H9 (cell line): ENCODE results near the gene GIPC3. TPM values are rescaled to one million over a fixed set of nuclear protein-coding genes. Genes with fewer than 3 reads are reported as not detected.

Experiments used
- DNase-seq: peaks from one replicate; pipeline ENCODE4 v3.0.0-alpha.2; 2017
- H2AFZ ChIP-seq: one replicate; pipeline ENCODE4 v1.6.1; 2013; ENCODE audit warnings: mild to moderate bottlenecking, low read length, control low read depth, moderate library complexity
- H2AK5ac ChIP-seq: 2 replicates; pipeline ENCODE4 v1.6.1; 2013; ENCODE audit warnings: low read length, control low read depth, mixed read lengths; ENCODE audit not compliant: insufficient read length
- H2BK120ac ChIP-seq: one replicate; pipeline ENCODE4 v1.6.1; 2013; ENCODE audit warnings: low read depth, mild to moderate bottlenecking, low read length, control low read depth, inconsistent platforms; ENCODE audit not compliant: poor library complexity, severe bottlenecking
- H2BK12ac ChIP-seq: 2 replicates; pipeline ENCODE4 v1.6.1; 2013; ENCODE audit warnings: low read length, control low read depth, mixed read lengths, low read depth; ENCODE audit not compliant: insufficient read length
- H2BK15ac ChIP-seq: 2 replicates; pipeline ENCODE4 v1.6.1; 2013; ENCODE audit warnings: low read depth, low read length, control low read depth
- H2BK20ac ChIP-seq: one replicate; pipeline ENCODE4 v1.6.1; 2013; ENCODE audit warnings: low read depth, mild to moderate bottlenecking, low read length, control low read depth, inconsistent platforms; ENCODE audit not compliant: poor library complexity, severe bottlenecking
- H2BK5ac ChIP-seq: 2 replicates; pipeline ENCODE4 v1.6.1; 2013; ENCODE audit warnings: low read length, control low read depth, mixed read lengths; ENCODE audit not compliant: insufficient read length
- H3K14ac ChIP-seq: 2 replicates; pipeline ENCODE4 v1.6.1; 2013; ENCODE audit warnings: low read length, control low read depth; ENCODE audit not compliant: insufficient read depth
- H3K18ac ChIP-seq: 2 replicates; pipeline ENCODE4 v1.6.1; 2013; ENCODE audit warnings: low read depth, mild to moderate bottlenecking, mixed read lengths, low read length, control low read depth; ENCODE audit not compliant: insufficient read length
- H3K23ac ChIP-seq: 2 replicates; pipeline ENCODE4 v1.6.1; 2013; ENCODE audit warnings: low read length, control low read depth, mixed read lengths, low read depth; ENCODE audit not compliant: insufficient read length
- H3K23me2 ChIP-seq: 2 replicates; pipeline ENCODE4 v1.6.1; 2013; ENCODE audit warnings: low read depth, mild to moderate bottlenecking, mixed read lengths, low read length, control low read depth; ENCODE audit not compliant: insufficient read length, poor library complexity, severe bottlenecking
- H3K27ac ChIP-seq: 2 replicates; pipeline ENCODE4 v1.5.1; 2013; ENCODE audit warnings: low read length, control low read depth, mixed read lengths, low read depth; ENCODE audit not compliant: insufficient read length
- H3K27me3 ChIP-seq: 2 replicates; pipeline ENCODE4 v1.6.1; 2013; ENCODE audit warnings: low read length, control low read depth, inconsistent platforms; ENCODE audit not compliant: insufficient read depth
- H3K4ac ChIP-seq: 2 replicates; pipeline ENCODE4 v1.6.1; 2013; ENCODE audit warnings: low read depth, mild to moderate bottlenecking, control low read depth, inconsistent platforms, low read length, moderate library complexity
- H3K4me1 ChIP-seq: 2 replicates; pipeline ENCODE4 v1.6.1; 2013; ENCODE audit warnings: low read length, control low read depth, inconsistent platforms; ENCODE audit not compliant: insufficient read depth
- H3K4me2 ChIP-seq: 2 replicates; pipeline ENCODE4 v1.6.1; 2013; ENCODE audit warnings: low read length, control low read depth, mixed read lengths; ENCODE audit not compliant: insufficient read length, insufficient read depth
- H3K56ac ChIP-seq: 2 replicates; pipeline ENCODE4 v1.6.1; 2013; ENCODE audit warnings: low read depth, mild to moderate bottlenecking, mixed read lengths, low read length, control low read depth; ENCODE audit not compliant: insufficient read length
- H3K79me1 ChIP-seq: 2 replicates; pipeline ENCODE4 v1.6.1; 2013; ENCODE audit warnings: low read depth, mild to moderate bottlenecking, moderate library complexity, low read length, control low read depth, inconsistent platforms; ENCODE audit not compliant: insufficient read depth, poor library complexity, severe bottlenecking
- H3K79me2 ChIP-seq: 2 replicates; pipeline ENCODE4 v1.6.1; 2013; ENCODE audit warnings: low read length, control low read depth, inconsistent platforms; ENCODE audit not compliant: insufficient read depth
- H3K9ac ChIP-seq: 2 replicates; pipeline ENCODE4 v1.6.1; 2013; ENCODE audit warnings: low read length, control low read depth, mixed read lengths; ENCODE audit not compliant: insufficient read length; ENCODE audit errors: extremely low read depth
- H3K9me3 ChIP-seq: one replicate; pipeline ENCODE4 v1.6.1; 2013; ENCODE audit warnings: low read depth, low read length, inconsistent platforms; ENCODE audit not compliant: control insufficient read depth
- H3T11ph ChIP-seq: one replicate; pipeline ENCODE4 v1.6.1; 2013; ENCODE audit warnings: mild to moderate bottlenecking, low read length, control low read depth, inconsistent platforms
- H4K20me1 ChIP-seq: one replicate; pipeline ENCODE4 v1.6.1; 2013; ENCODE audit not compliant: control insufficient read depth, insufficient read length, insufficient read depth
- H4K5ac ChIP-seq: 2 replicates; pipeline ENCODE4 v1.6.1; 2013; ENCODE audit warnings: low read depth, mild to moderate bottlenecking, mixed read lengths, low read length, control low read depth; ENCODE audit not compliant: insufficient read length
- H4K8ac ChIP-seq: replicated peaks from 2 replicates; pipeline ENCODE4 v1.6.1; 2013; ENCODE audit warnings: low read length, control low read depth, mixed read lengths, low read depth; ENCODE audit not compliant: insufficient read length
- H4K91ac ChIP-seq: 2 replicates; pipeline ENCODE4 v1.6.1; 2013; ENCODE audit warnings: low read depth, mild to moderate bottlenecking, moderate library complexity, mixed read lengths, low read length, control low read depth; ENCODE audit not compliant: insufficient read length
- H3K27ac Mint-ChIP-seq, 3 experiments: 2 replicates in 2 of 3; 3 replicates in 1 of 3; pipeline ENCODE4 v1.8.0; 2020 to 2021; ENCODE audit warnings: mixed read lengths in 3 of 3, mild to moderate bottlenecking in 1 of 3, moderate library complexity in 1 of 3
- H3K27me3 Mint-ChIP-seq: 2 replicates; pipeline ENCODE4 v1.8.0; 2021; ENCODE audit warnings: low read depth, mild to moderate bottlenecking, moderate library complexity, mixed read lengths
- H3K36me3 Mint-ChIP-seq, 3 experiments: 2 replicates in 2 of 3; 3 replicates in 1 of 3; pipeline ENCODE4 v1.8.0; 2020 to 2021; ENCODE audit warnings: low read depth in 3 of 3, mixed read lengths in 3 of 3; ENCODE audit not compliant: insufficient read depth in 1 of 3
- H3K4me1 Mint-ChIP-seq, 2 experiments: 2 replicates each; pipeline ENCODE4 v1.8.0; 2020; ENCODE audit warnings: mixed read lengths in 2 of 2
- H3K4me3 Mint-ChIP-seq, 2 experiments: 2 replicates in 1 of 2; 3 replicates in 1 of 2; pipeline ENCODE4 v1.8.0; 2020 to 2021; ENCODE audit warnings: mild to moderate bottlenecking in 2 of 2, mixed read lengths in 2 of 2, moderate library complexity in 1 of 2
- H3K9me3 Mint-ChIP-seq, 2 experiments: 2 replicates in 1 of 2; 3 replicates in 1 of 2; pipeline ENCODE4 v1.8.0; 2020; ENCODE audit warnings: mild to moderate bottlenecking in 2 of 2, mixed read lengths in 2 of 2, moderate library complexity in 1 of 2
- WGBS: extraction: QIAGEN DNeasy Blood & Tissue Kit; methylation state at CpG from one replicate; pipeline ENCODE4 v1.1.7; 2013; ENCODE audit warnings: missing lambda C conversion rate, low lambda C conversion rate, mixed read lengths; ENCODE audit not compliant: insufficient read length; ENCODE audit errors: extremely low coverage; 5-methylcytosine and 5-hydroxymethylcytosine counted together
- total RNA-seq: library from RNA; stranded (reverse); gene quantifications from 2 replicates; pipeline ENCODE4 v1.2.1, GENCODE V29; 2021
- TF ChIP-seq, protein P1 (sequence below): fragments of 200-600 bp; sonication (generic); conservative IDR thresholded peaks from 3 replicates; pipeline ENCODE4 v1.8.0; 2021; ENCODE audit warnings: antibody characterized with exemption, mild to moderate bottlenecking

GIPC3 gene
- total RNA-seq, 1 experiment from 2014 or later = 1.6 TPM

DNA sequence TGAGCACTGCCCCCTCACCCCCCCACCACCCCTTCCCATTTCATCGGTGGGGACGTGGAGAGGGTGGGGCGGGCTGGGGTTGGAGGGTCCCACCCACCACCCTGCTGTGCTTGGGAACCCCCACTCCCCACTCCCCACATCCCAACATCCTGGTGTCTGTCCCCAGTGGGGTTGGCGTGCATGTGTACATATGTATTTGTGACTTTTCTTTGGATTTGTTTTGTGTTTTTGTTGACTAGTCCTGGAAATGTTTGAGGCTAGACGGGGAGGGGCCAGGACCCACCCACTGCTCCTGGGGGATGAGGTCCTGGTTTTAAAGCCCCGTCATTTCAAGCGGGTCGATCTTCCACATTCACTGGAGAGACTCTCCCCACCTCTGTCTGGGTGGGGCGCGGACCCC, 49.3 kb upstream of the GIPC3 start:
- peaks cover 17 to 58% (median 55%) of the 10 kb centered on the region in 3 experiments; a peak in 6 of 7 replicates for H3K36me3 Mint-ChIP-seq

More for the DNA sequence above, 49.3 kb upstream of the GIPC3 start:
- Histone ChIP-seq H2BK20ac (no peak overlapping the region), H4K91ac (no peak overlapping the region), H3K27ac (no peak overlapping the region), H2BK12ac (no peak overlapping the region), H2BK15ac (no peak overlapping the region), H2AK5ac (no peak overlapping the region), H3K4ac (no peak overlapping the region), H3K4me1 (no peaks in the 10 kb centered on the region), H3K79me2 (no peaks in the 10 kb centered on the region), H2BK120ac (no peak overlapping the region), H4K20me1 (no peaks in the 10 kb centered on the region), H4K8ac (no peak overlapping the region), H3K23ac (no peak overlapping the region), H2BK5ac (no peak overlapping the region), H3K18ac (no peak overlapping the region), H3K4me2 (no peak overlapping the region), H3K23me2 (no peaks in the 10 kb centered on the region), H4K5ac (no peak overlapping the region), H3T11ph (no peak overlapping the region), H2AFZ (no peak overlapping the region), H3K14ac (no peak overlapping the region), H3K27me3 (no peaks in the 10 kb centered on the region), H3K56ac (no peak overlapping the region), H3K79me1 (no peaks in the 10 kb centered on the region), H3K9ac (no peak overlapping the region), H3K9me3 (no peaks in the 10 kb centered on the region)
- Mint-ChIP-seq H3K27ac (no peak overlapping the region), H3K27me3 (no peaks in the 10 kb centered on the region; the same call in 1 of the 2 replicates), H3K4me1 (peaks cover 6 to 14% of the 10 kb centered on the region in 2 experiments; a peak in 3 of 4 replicates), H3K4me3 (no peak overlapping the region; a peak in 1 of 5 replicates), H3K9me3 (no peaks in the 10 kb centered on the region)
- no CpG with 5 or more reads among the region's 10 CpGs for WGBS
- TF ChIP-seq, protein P1, sequence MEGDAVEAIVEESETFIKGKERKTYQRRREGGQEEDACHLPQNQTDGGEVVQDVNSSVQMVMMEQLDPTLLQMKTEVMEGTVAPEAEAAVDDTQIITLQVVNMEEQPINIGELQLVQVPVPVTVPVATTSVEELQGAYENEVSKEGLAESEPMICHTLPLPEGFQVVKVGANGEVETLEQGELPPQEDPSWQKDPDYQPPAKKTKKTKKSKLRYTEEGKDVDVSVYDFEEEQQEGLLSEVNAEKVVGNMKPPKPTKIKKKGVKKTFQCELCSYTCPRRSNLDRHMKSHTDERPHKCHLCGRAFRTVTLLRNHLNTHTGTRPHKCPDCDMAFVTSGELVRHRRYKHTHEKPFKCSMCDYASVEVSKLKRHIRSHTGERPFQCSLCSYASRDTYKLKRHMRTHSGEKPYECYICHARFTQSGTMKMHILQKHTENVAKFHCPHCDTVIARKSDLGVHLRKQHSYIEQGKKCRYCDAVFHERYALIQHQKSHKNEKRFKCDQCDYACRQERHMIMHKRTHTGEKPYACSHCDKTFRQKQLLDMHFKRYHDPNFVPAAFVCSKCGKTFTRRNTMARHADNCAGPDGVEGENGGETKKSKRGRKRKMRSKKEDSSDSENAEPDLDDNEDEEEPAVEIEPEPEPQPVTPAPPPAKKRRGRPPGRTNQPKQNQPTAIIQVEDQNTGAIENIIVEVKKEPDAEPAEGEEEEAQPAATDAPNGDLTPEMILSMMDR = no peak
- no peak for DNase-seq
